ENCODE measurements around the gene ZNF850.

The ZNF850 gene

DNA sequence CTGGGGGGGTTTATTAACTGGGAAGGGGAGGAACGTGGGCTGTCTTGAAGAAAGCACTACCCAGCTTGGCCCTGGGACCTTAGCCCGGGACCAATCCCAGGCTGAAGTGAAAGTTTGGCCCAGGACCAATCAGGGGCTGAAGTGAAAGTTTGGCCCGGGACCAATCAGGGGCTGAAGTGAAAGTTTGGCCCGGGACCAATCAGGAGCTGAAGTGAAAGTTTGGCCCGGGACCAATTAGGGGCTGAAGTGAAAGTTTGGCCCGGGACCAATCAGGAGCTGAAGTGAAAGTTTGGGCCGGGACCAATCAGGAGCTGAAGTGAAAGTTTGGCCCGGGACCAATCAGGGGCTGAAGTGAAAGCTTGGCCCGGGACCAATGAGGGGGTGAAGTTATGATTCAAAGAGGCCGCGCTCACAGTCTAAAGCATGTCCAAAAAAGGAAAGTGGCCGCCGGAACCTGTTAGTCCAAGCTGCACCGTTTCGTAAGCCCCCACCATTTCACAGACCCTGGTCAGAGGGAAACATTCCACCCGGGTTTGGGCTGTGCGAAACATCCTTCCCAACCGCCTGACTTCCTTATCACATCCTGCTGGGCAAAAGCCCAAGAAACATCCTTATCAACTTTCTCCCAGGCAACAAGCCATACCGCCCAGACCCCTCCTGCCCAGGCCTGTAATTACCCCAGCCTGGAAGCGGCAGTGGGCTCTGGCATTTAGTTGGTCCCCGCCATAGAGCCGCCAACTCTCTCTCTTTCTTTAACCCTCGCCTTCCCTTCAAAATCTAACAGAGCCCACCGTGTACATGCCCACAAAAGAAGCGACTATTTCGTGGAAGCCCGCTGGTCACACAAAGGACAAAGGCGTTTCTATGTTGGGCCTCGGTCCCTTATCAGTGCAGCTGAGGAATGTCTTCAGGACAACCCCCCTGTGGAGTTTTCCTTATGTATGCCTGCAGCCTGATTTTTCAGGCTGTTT lies 1.1 kb downstream of the ZNF850 start:
- ChIA-PET CTCF (interaction anchor here (0.8 kb wide), 1 partner anchor 9 kb away, joined by 3 read pairs; no protein-coding TSS in a partner anchor), POLR2A (interaction anchor here (0.5 to 2.4 kb wide), 5 partner anchors 105 to 1796 kb away, joined by 4 to 7 read pairs (median 5); partner anchors contain the start of genes ZNF461 and ZNF566)
- peaks cover 40 to 52% of the 10 kb centered on the region in 2 experiments; a peak in 2 of 3 replicates for H3K36me3 ChIP-seq (ENCODE audit: control insufficient read depth in 2 of 2, insufficient read depth in 1 of 2, low read length in 2 of 2)
- peak overlapping the region; percentile 53 for H3K4me3 ChIP-seq (ENCODE audit: low read depth, low read length)
- no peaks in the 10 kb centered on the region for H3K4me1 ChIP-seq (ENCODE audit: control insufficient read depth, insufficient read depth, low read length)
- peak overlapping the region; percentile 84 for H3K27ac ChIP-seq (ENCODE audit: extremely low read depth, low read depth, low read length)
- H3K9me3 ChIP-seq (ENCODE audit: control insufficient read depth, insufficient read depth, low read depth, low read length): peaks cover 18% of the 10 kb centered on the region
- TF ChIP-seq ZNF776 (tag by site-specific recombination; IDR thresholded peaks at IDR 0.05; ENCODE audit: borderline replicate concordance): no peak
- no peak for TF ChIP-seq ZNF174 (tag by site-specific recombination; IDR thresholded peaks at IDR 0.05)
- no peak for TF ChIP-seq TSHZ1 (tag by site-specific recombination; IDR thresholded peaks at IDR 0.05; ENCODE audit: borderline replicate concordance)
- TF ChIP-seq ZNF140 (tag by site-specific recombination; IDR thresholded peaks at IDR 0.05): no peak
- TF ChIP-seq ZEB2 (tag by site-specific recombination; IDR thresholded peaks at IDR 0.05): no peak
- TF ChIP-seq, protein P1, sequence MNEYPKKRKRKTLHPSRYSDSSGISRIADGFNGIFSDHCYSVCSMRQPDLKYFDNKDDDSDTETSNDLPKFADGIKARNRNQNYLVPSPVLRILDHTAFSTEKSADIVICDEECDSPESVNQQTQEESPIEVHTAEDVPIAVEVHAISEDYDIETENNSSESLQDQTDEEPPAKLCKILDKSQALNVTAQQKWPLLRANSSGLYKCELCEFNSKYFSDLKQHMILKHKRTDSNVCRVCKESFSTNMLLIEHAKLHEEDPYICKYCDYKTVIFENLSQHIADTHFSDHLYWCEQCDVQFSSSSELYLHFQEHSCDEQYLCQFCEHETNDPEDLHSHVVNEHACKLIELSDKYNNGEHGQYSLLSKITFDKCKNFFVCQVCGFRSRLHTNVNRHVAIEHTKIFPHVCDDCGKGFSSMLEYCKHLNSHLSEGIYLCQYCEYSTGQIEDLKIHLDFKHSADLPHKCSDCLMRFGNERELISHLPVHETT (tag by site-specific recombination; IDR thresholded peaks at IDR 0.05): no peak
- no peak for TF ChIP-seq RBAK (tag by site-specific recombination; IDR thresholded peaks at IDR 0.05)
- TF ChIP-seq ZNF2 (tag by site-specific recombination; IDR thresholded peaks at IDR 0.05): no peak
- peak; percentile 39; the same call in 1 of the 2 replicates for TF ChIP-seq ZNF548 (tag by site-specific recombination; IDR thresholded peaks at IDR 0.05)
- no peak for TF ChIP-seq ZNF433 (tag by site-specific recombination; IDR thresholded peaks at IDR 0.05; ENCODE audit: low read depth)
- no peak for TF ChIP-seq KLF1 (tag by site-specific recombination; IDR thresholded peaks at IDR 0.05)
- no peak for TF ChIP-seq ZNF341 (tag by site-specific recombination; IDR thresholded peaks at IDR 0.05; ENCODE audit: low read depth)
- peak; percentile 81 for TF ChIP-seq SCRT2 (tag by site-specific recombination; IDR thresholded peaks at IDR 0.05)
- peak; percentile 74 for TF ChIP-seq PATZ1 (tag by site-specific recombination; IDR thresholded peaks at IDR 0.05)
- TF ChIP-seq ZNF624 (tag by site-specific recombination; IDR thresholded peaks at IDR 0.05): no peak
- TF ChIP-seq ZNF48 (tag by site-specific recombination; IDR thresholded peaks at IDR 0.05): no peak
- no peak for TF ChIP-seq ZNF747 (tag by site-specific recombination; IDR thresholded peaks at IDR 0.05)
- no peak for TF ChIP-seq ZNF354C (tag by site-specific recombination; IDR thresholded peaks at IDR 0.05; ENCODE audit: borderline replicate concordance, low read depth)
- TF ChIP-seq HOXA7 (CRISPR knock-in tag; IDR thresholded peaks at IDR 0.05; ENCODE audit: borderline replicate concordance): no peak
- no peak for TF ChIP-seq ZNF132 (tag by site-specific recombination; IDR thresholded peaks at IDR 0.05; ENCODE audit: borderline replicate concordance)
- TF ChIP-seq, protein P2, sequence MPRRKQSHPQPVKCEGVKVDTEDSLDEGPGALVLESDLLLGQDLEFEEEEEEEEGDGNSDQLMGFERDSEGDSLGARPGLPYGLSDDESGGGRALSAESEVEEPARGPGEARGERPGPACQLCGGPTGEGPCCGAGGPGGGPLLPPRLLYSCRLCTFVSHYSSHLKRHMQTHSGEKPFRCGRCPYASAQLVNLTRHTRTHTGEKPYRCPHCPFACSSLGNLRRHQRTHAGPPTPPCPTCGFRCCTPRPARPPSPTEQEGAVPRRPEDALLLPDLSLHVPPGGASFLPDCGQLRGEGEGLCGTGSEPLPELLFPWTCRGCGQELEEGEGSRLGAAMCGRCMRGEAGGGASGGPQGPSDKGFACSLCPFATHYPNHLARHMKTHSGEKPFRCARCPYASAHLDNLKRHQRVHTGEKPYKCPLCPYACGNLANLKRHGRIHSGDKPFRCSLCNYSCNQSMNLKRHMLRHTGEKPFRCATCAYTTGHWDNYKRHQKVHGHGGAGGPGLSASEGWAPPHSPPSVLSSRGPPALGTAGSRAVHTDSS (tag by site-specific recombination; IDR thresholded peaks at IDR 0.05): no peak
- TF ChIP-seq TCF7L2 (IDR thresholded peaks at IDR 0.05; ENCODE audit: borderline replicate concordance, low read depth, low read length): no peak
- TF ChIP-seq ZNF514 (tag by site-specific recombination; IDR thresholded peaks at IDR 0.05): no peak; the same call in 1 of the 2 replicates
- TF ChIP-seq, protein P3, sequence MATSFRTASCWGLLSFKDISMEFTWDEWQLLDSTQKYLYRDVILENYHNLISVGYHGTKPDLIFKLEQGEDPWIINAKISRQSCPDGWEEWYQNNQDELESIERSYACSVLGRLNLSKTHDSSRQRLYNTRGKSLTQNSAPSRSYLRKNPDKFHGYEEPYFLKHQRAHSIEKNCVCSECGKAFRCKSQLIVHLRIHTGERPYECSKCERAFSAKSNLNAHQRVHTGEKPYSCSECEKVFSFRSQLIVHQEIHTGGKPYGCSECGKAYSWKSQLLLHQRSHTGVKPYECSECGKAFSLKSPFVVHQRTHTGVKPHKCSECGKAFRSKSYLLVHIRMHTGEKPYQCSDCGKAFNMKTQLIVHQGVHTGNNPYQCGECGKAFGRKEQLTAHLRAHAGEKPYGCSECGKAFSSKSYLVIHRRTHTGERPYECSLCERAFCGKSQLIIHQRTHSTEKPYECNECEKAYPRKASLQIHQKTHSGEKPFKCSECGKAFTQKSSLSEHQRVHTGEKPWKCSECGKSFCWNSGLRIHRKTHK (tag by site-specific recombination; IDR thresholded peaks at IDR 0.05): no peak
- no peak for TF ChIP-seq ZNF701 (tag by site-specific recombination; IDR thresholded peaks at IDR 0.05)
- TF ChIP-seq, protein P4, sequence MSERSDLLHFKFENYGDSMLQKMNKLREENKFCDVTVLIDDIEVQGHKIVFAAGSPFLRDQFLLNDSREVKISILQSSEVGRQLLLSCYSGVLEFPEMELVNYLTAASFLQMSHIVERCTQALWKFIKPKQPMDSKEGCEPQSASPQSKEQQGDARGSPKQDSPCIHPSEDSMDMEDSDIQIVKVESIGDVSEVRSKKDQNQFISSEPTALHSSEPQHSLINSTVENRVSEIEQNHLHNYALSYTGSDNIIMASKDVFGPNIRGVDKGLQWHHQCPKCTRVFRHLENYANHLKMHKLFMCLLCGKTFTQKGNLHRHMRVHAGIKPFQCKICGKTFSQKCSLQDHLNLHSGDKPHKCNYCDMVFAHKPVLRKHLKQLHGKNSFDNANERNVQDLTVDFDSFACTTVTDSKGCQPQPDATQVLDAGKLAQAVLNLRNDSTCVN (tag by site-specific recombination; optimal IDR thresholded peaks at IDR 0.05): no peak

Measured in HEK293 (cell line).